Measurements from ENCODE around the gene ARRB1. TPM values are rescaled to one million over a fixed set of nuclear protein-coding genes. Genes with fewer than 3 reads are reported as not detected.
"Not testable (repeated sequence)": the region's sequence is repeated elsewhere in the genome, so short reads cannot be mapped to it uniquely, and the experiment has no call there.

Gene ARRB1
- total and polyA plus RNA-seq, 10 of the 15 experiments (the other 5 are each of a cell fraction or from before 2014, with no cell fraction given): 0.39 to 12.9 (median 1.7) TPM

DNA sequence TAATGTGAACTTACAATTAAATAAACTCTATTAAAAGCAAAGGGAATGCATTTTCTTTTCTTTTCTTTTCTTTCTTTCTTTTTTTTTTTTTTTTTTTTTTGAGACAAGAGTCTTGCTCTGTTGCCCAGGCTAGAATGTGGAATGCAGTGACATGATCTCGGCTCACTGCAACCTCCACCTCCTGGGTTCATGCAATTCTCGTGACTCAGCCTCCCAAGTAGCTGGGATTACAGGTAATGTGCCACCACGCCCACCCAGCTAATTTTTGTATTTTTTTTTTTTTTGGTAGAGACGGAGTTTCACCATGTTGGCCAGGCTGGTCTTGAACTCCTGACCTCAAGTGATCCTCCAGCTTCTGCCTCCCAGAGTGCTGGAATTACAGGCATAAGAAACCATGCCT is 46.5 kb downstream of the ARRB1 start:
- H3K9me3 ChIP-seq (replicated peaks; ENCODE audit: control insufficient read depth, insufficient read depth, low read length); H4K20me1 ChIP-seq (ENCODE audit: control insufficient read depth, insufficient read depth); H3K9ac ChIP-seq (ENCODE audit: control insufficient read depth, insufficient read depth, low read length); FAIRE-seq; RAD21 ChIA-PET (ENCODE audit: unreplicated experiment); H3K27ac ChIP-seq (ENCODE audit: control insufficient read depth, insufficient read depth); ATAC-seq; H3K4me1 ChIP-seq (ENCODE audit: control insufficient read depth, insufficient read depth, low read length); H3K79me2 ChIP-seq (ENCODE audit: control insufficient read depth, insufficient read depth, low read length); H3K4me3 ChIP-seq; POLR2A ChIA-PET; BruUV-seq (replicated peaks); H2AFZ ChIP-seq (ENCODE audit: control insufficient read depth, low read depth, low read length); in situ Hi-C loops (cut with MboI); H3K36me3 ChIP-seq (ENCODE audit: control insufficient read depth in 2 of 2, insufficient read depth in 2 of 2, low read length in 1 of 2); H3K4me2 ChIP-seq (ENCODE audit: control insufficient read depth, insufficient read depth); CTCF ChIA-PET; intact Hi-C loops (cut with micrococcal nuclease; ENCODE audit: unreplicated experiment); SMC1A ChIA-PET (ENCODE audit: uncharacterized antibody, unreplicated experiment); H3K27me3 ChIP-seq (replicated peaks in 1 of 2; ENCODE audit: control insufficient read depth in 2 of 2, insufficient read depth in 2 of 2, low read length in 1 of 2); DNase-seq (ENCODE audit: low read depth, low spot score): not testable (repeated sequence)
- WGBS (ENCODE audit: insufficient coverage, insufficient replicate concordance, low lambda C conversion rate, missing lambda C conversion rate): 13% methylated on average over 4 of the region's 4 CpGs

DNA sequence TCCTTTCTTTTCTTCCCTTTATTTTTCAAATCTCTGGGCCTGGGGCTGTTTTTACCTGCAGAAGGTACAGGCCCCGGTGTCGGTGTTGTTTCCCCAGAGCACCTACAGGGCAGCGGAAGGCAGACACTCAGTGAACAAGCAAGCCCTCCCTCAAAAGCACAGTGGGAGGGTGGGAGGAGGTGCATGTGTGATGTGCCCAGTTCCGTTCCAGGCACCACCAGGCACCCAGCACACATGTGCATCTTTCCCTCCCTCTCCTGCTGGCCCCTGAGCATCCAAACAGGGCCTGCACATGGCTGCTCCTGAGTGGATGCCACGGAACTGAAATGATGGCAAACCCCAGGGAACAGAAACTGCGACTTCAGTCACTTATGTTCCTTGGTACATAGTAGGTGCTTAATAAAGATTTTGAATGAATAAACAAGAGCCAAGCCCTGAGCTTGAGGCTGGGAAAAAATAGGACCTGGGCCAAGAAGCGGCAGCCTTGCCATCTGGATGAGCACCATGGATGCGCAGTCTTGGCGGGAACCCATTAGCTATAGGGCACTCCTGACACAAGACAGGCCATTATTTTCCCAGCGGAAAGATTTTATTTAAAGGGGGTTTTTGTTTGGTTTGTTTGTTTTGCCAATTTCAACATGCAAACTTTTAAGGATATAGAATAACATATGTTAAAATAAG is 47.8 kb downstream of the ARRB1 start:
- no peaks in the 10 kb centered on the region for H3K9me3 ChIP-seq (replicated peaks; ENCODE audit: control insufficient read depth, insufficient read depth, low read length)
- DNase-seq (ENCODE audit: low read depth, low spot score): no peak
- H3K4me2 ChIP-seq (ENCODE audit: control insufficient read depth, insufficient read depth): no peak overlapping the region
- no TSS peak for BruUV-seq (replicated peaks)
- no peak overlapping the region for H3K27ac ChIP-seq (ENCODE audit: control insufficient read depth, insufficient read depth)
- no peak for ATAC-seq
- ChIA-PET POLR2A (no interaction called here), RAD21 (ENCODE audit: unreplicated experiment) (no interaction called here), SMC1A (ENCODE audit: uncharacterized antibody, unreplicated experiment) (no interaction called here), CTCF (no interaction called here)
- TF ChIP-seq LARP7 (IDR thresholded peaks at IDR 0.05) (no peak), CHD4 (IDR thresholded peaks at IDR 0.05) (no peak), SUPT20H (IDR thresholded peaks at IDR 0.05; ENCODE audit: borderline replicate concordance, control insufficient read depth, low read depth, low read length) (no peak)
- TF ChIP-seq, protein P1, sequence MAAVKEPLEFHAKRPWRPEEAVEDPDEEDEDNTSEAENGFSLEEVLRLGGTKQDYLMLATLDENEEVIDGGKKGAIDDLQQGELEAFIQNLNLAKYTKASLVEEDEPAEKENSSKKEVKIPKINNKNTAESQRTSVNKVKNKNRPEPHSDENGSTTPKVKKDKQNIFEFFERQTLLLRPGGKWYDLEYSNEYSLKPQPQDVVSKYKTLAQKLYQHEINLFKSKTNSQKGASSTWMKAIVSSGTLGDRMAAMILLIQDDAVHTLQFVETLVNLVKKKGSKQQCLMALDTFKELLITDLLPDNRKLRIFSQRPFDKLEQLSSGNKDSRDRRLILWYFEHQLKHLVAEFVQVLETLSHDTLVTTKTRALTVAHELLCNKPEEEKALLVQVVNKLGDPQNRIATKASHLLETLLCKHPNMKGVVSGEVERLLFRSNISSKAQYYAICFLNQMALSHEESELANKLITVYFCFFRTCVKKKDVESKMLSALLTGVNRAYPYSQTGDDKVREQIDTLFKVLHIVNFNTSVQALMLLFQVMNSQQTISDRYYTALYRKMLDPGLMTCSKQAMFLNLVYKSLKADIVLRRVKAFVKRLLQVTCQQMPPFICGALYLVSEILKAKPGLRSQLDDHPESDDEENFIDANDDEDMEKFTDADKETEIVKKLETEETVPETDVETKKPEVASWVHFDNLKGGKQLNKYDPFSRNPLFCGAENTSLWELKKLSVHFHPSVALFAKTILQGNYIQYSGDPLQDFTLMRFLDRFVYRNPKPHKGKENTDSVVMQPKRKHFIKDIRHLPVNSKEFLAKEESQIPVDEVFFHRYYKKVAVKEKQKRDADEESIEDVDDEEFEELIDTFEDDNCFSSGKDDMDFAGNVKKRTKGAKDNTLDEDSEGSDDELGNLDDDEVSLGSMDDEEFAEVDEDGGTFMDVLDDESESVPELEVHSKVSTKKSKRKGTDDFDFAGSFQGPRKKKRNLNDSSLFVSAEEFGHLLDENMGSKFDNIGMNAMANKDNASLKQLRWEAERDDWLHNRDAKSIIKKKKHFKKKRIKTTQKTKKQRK (IDR thresholded peaks at IDR 0.05; ENCODE audit: low read depth, low read length): no peak
- TF ChIP-seq, protein P2, sequence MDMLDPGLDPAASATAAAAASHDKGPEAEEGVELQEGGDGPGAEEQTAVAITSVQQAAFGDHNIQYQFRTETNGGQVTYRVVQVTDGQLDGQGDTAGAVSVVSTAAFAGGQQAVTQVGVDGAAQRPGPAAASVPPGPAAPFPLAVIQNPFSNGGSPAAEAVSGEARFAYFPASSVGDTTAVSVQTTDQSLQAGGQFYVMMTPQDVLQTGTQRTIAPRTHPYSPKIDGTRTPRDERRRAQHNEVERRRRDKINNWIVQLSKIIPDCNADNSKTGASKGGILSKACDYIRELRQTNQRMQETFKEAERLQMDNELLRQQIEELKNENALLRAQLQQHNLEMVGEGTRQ (IDR thresholded peaks at IDR 0.05; ENCODE audit: borderline replicate concordance, low read depth, low read length): no peak
- no peaks in the 10 kb centered on the region for H3K36me3 ChIP-seq (ENCODE audit: control insufficient read depth in 2 of 2, insufficient read depth in 2 of 2, low read length in 1 of 2)
- no peak overlapping the region for H3K4me3 ChIP-seq
- WGBS (ENCODE audit: insufficient coverage, insufficient replicate concordance, low lambda C conversion rate, missing lambda C conversion rate): 60% methylated on average over 10 of the region's 10 CpGs
- H3K4me1 ChIP-seq (ENCODE audit: control insufficient read depth, insufficient read depth, low read length): no peaks in the 10 kb centered on the region
- intact Hi-C loops (cut with micrococcal nuclease; ENCODE audit: unreplicated experiment) (no loop called here), in situ Hi-C loops (cut with MboI) (no loop called here)
- no peak for FAIRE-seq
- H4K20me1 ChIP-seq (ENCODE audit: control insufficient read depth, insufficient read depth): peaks cover 3% of the 10 kb centered on the region; the same call in 1 of the 2 replicates
- no peak overlapping the region for H2AFZ ChIP-seq (ENCODE audit: control insufficient read depth, low read depth, low read length)
- no peak overlapping the region for H3K9ac ChIP-seq (ENCODE audit: control insufficient read depth, insufficient read depth, low read length)
- no peaks in the 10 kb centered on the region; a peak in 1 of 4 replicates for H3K27me3 ChIP-seq (replicated peaks in 1 of 2; ENCODE audit: control insufficient read depth in 2 of 2, insufficient read depth in 2 of 2, low read length in 1 of 2)
- no peaks in the 10 kb centered on the region for H3K79me2 ChIP-seq (ENCODE audit: control insufficient read depth, insufficient read depth, low read length)

All from GM12878 (cell line).